ENCODE results near the gene POC1A. TPM values are rescaled to one million over a fixed set of nuclear protein-coding genes. Genes with fewer than 3 reads are reported as not detected.

Gene POC1A
- total RNA-seq, 1 experiment from 2014 or later: 32.2 TPM

DNA sequence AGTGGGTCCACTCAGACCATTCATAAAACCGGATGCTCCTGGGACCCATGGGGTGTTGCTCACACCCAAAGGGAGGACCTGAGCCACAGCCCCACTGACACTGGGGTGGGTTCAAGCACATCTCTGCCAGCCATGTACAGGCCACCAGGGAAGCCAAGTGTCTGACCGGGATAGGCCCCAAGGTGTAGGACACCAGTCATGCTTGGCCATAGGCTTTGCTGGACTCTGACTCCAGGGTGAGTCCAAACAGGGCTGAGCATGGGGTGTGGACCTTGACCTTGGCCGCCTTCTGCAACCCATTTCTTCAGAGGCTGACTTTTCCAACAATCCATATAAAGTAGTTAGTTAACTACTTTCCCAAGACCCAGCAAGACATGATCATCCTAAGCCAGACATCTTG is 66.5 kb downstream of the POC1A start:
- TF ChIP-seq, protein P1, sequence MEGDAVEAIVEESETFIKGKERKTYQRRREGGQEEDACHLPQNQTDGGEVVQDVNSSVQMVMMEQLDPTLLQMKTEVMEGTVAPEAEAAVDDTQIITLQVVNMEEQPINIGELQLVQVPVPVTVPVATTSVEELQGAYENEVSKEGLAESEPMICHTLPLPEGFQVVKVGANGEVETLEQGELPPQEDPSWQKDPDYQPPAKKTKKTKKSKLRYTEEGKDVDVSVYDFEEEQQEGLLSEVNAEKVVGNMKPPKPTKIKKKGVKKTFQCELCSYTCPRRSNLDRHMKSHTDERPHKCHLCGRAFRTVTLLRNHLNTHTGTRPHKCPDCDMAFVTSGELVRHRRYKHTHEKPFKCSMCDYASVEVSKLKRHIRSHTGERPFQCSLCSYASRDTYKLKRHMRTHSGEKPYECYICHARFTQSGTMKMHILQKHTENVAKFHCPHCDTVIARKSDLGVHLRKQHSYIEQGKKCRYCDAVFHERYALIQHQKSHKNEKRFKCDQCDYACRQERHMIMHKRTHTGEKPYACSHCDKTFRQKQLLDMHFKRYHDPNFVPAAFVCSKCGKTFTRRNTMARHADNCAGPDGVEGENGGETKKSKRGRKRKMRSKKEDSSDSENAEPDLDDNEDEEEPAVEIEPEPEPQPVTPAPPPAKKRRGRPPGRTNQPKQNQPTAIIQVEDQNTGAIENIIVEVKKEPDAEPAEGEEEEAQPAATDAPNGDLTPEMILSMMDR (IDR thresholded peaks at IDR 0.05; ENCODE audit: insufficient read depth in 1 of 2, low read depth in 1 of 2, low read length in 1 of 2, severe bottlenecking in 1 of 2, unreplicated experiment in 1 of 2): no peak
- CTCF ChIA-PET: no interaction called here
- BruUV-seq (replicated peaks): no TSS peak
- DNase-seq: no peak
- intact Hi-C loops (cut with micrococcal nuclease; ENCODE audit: unreplicated experiment): no loop called here
- Mint-ChIP-seq H3K9me3 (ENCODE audit: unreplicated experiment) (no peaks in the 10 kb centered on the region), H3K4me3 (ENCODE audit: unreplicated experiment) (no peak overlapping the region), H3K4me1 (ENCODE audit: low read depth, unreplicated experiment) (no peaks in the 10 kb centered on the region), H3K36me3 (ENCODE audit: insufficient read depth, unreplicated experiment) (peaks cover 5% of the 10 kb centered on the region), H3K27me3 (ENCODE audit: insufficient read depth, unreplicated experiment) (no peaks in the 10 kb centered on the region), H3K27ac (ENCODE audit: unreplicated experiment) (no peak overlapping the region)
- no peak overlapping the region for H3K4me3 ChIP-seq (ENCODE audit: low read depth, low read length)
- POLR2A ChIA-PET: no interaction called here
- no peaks in the 10 kb centered on the region for H3K27me3 ChIP-seq (replicated peaks; ENCODE audit: control insufficient read depth, insufficient read depth, low read length)
- H3K9me3 ChIP-seq: no peaks in the 10 kb centered on the region
- H3K4me1 ChIP-seq: 0 out of 2 replicates have a peak, but pooled peaks cover 4% of the 10 kb centered on the region
- no peaks in the 10 kb centered on the region for H3K36me3 ChIP-seq (ENCODE audit: control insufficient read depth, insufficient read depth, low read length)

- no peak overlapping the region for H3K4me3 Mint-ChIP-seq (ENCODE audit: unreplicated experiment)
- TF ChIP-seq, protein P1 (IDR thresholded peaks at IDR 0.05; ENCODE audit: insufficient read depth in 1 of 2, low read depth in 1 of 2, low read length in 1 of 2, severe bottlenecking in 1 of 2, unreplicated experiment in 1 of 2): no peak
- POLR2A ChIA-PET: interaction anchor here (0.5 kb wide), 1 partner anchor 37 kb away, joined by 3 read pairs; no protein-coding TSS in a partner anchor
- BruUV-seq (replicated peaks): no TSS peak
- H3K9me3 ChIP-seq: no peaks in the 10 kb centered on the region
- H3K27ac Mint-ChIP-seq (ENCODE audit: unreplicated experiment): no peak overlapping the region
- no peak for DNase-seq
- no peak overlapping the region for H3K4me3 ChIP-seq (ENCODE audit: low read depth, low read length)
- H3K36me3 ChIP-seq (ENCODE audit: control insufficient read depth, insufficient read depth, low read length): no peaks in the 10 kb centered on the region
- no peaks in the 10 kb centered on the region for H3K27me3 Mint-ChIP-seq (ENCODE audit: insufficient read depth, unreplicated experiment)
- CTCF ChIA-PET: no interaction called here
- no peaks in the 10 kb centered on the region for H3K27me3 ChIP-seq (replicated peaks; ENCODE audit: control insufficient read depth, insufficient read depth, low read length)
- peaks cover 5% of the 10 kb centered on the region for H3K36me3 Mint-ChIP-seq (ENCODE audit: insufficient read depth, unreplicated experiment)
- H3K9me3 Mint-ChIP-seq (ENCODE audit: unreplicated experiment): no peaks in the 10 kb centered on the region
- H3K4me1 ChIP-seq: 0 out of 2 replicates have a peak, but pooled peaks cover 4% of the 10 kb centered on the region
- intact Hi-C loops (cut with micrococcal nuclease; ENCODE audit: unreplicated experiment): no loop called here
- no peaks in the 10 kb centered on the region for H3K4me1 Mint-ChIP-seq (ENCODE audit: low read depth, unreplicated experiment)
These were observed 67.1 kb downstream of the POC1A start for GRCh38 chr3:52086976-52087663.

- CTCF ChIA-PET: no interaction called here
- no TSS peak for BruUV-seq (replicated peaks)
These were observed 67.8 kb downstream of the POC1A start for GRCh38 chr3:52086461-52086860.

More at GRCh38 chr3:52086461-52086860, 67.8 kb downstream of the POC1A start:
- H3K4me1 ChIP-seq: peaks cover 4% of the 10 kb centered on the region; the same call in 1 of the 2 replicates
- H3K4me3 ChIP-seq (ENCODE audit: low read depth, low read length): no peak overlapping the region
- H3K36me3 ChIP-seq (ENCODE audit: control insufficient read depth, insufficient read depth, low read length): no peaks in the 10 kb centered on the region
- TF ChIP-seq, protein P1 (IDR thresholded peaks at IDR 0.05; ENCODE audit: insufficient read depth in 1 of 2, low read depth in 1 of 2, low read length in 1 of 2, severe bottlenecking in 1 of 2, unreplicated experiment in 1 of 2): no peak
- POLR2A ChIA-PET: interaction anchor here (0.5 kb wide), 1 partner anchor 36 kb away, joined by 3 read pairs; no protein-coding TSS in a partner anchor
- H3K27me3 ChIP-seq (replicated peaks; ENCODE audit: control insufficient read depth, insufficient read depth, low read length): no peaks in the 10 kb centered on the region
- Mint-ChIP-seq H3K36me3 (ENCODE audit: insufficient read depth, unreplicated experiment) (peaks cover 5% of the 10 kb centered on the region), H3K4me1 (ENCODE audit: low read depth, unreplicated experiment) (peaks cover 2% of the 10 kb centered on the region), H3K27me3 (ENCODE audit: insufficient read depth, unreplicated experiment) (no peaks in the 10 kb centered on the region), H3K27ac (ENCODE audit: unreplicated experiment) (no peak overlapping the region), H3K9me3 (ENCODE audit: unreplicated experiment) (no peaks in the 10 kb centered on the region), H3K4me3 (ENCODE audit: unreplicated experiment) (no peak overlapping the region)
- no peak for DNase-seq
- intact Hi-C loops (cut with micrococcal nuclease; ENCODE audit: unreplicated experiment): no loop called here
- no peaks in the 10 kb centered on the region for H3K9me3 ChIP-seq

Data from Caco-2 (cell line).